ENCODE measurements around the gene DCTPP1.
"Not testable (repeated sequence)": the region's sequence is repeated elsewhere in the genome, so short reads cannot be mapped to it uniquely, and the experiment has no call there.

Gene DCTPP1

GRCh38 chr16:30429678-30430427 lies at the start of gene DCTPP1:
Gene DCTPP1 (minus strand): TSS chr16:30430030. CDS start chr16:30429980, 50 bp downstream.
- DNase-seq = peak; percentile 93 to 98 (median 96)

GRCh38 chr16:30478766-30479478 lies 49.1 kb upstream of the DCTPP1 start:
- DNase-seq = no peak

- DNase-seq = not testable (repeated sequence)
Measured at GRCh38 chr16:30477773-30478172, 47.9 kb upstream of the DCTPP1 start.

DNA sequence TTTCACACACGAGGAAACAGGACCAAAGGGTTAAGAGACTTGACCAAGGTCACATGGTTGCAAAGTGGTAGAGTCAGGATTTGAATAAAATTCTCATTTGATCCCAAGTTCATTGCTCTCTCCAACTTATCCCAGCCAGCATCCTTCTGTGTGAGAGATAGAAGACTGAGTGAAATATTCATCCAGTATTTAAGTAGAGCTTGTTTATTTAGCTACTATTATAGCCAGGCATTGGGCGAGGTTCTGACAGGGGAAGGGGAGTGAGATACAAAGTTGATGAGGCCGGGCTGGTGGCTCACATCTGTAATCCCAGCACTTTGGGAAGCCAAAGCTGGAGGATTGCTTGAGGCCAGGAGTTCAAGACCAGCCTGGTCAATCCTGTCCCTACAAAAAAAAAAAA lies 47.2 kb upstream of the DCTPP1 start:
- DNase-seq = no peak

- no peak for DNase-seq
Measured at GRCh38 chr16:30474684-30475083, 44.9 kb upstream of the DCTPP1 start.

DNA sequence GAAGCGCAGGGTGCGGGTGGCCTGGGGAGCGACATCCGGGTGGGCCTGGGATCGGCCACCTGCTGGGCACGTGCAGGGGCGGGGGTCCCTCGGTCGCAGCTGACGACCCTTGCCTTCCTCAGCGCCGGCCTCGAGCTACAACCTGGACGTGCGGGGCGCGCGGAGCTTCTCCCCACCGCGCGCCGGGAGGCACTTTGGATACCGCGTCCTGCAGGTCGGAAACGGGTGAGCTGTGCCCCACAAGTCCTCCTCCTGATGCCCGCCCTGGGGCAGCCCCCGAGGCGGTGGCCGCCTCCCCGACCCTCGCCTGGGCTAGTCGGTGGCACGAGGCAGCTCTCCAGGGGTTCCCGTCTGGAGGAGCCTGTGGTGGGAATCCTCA lies 44.2 kb upstream of the DCTPP1 start:
- no peak for DNase-seq

- DNase-seq = no peak
Measured at GRCh38 chr16:30473231-30474073, 43.6 kb upstream of the DCTPP1 start.

DNA sequence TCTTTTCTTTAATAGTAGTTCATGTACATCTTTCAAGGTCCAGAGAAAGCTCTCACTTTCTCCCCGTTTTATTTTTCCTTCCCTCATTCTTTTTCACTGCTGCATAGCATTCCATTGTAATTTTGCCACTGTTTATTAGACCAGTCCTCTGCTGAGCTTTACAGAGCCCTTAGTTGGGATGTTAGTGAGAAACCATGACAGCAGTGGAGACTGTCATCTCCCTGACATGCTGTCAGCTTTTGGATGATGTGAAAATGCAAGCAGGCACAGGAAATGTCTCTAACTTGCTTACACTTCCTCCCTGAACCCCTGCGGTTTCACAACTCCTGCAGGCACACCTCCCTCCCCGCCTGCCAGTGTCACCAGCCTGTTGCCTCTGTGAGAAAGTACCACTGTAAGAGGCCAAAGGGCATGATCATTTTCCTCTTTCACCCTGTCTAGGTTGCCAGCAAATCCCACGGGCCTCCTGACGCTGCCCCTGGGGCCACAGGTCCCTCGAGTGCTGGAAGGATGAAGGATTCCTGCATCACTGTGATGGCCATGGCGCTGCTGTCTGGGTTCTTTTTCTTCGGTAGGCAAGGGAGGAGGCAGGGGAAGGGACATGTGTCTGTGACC lies 42.6 kb upstream of the DCTPP1 start, which contains the start of gene ITGAL:
Gene ITGAL (plus strand): TSS at position 415 of the 615 bp plus-strand sequence. CDS start 96 bp downstream, at position 511.
- peak; percentile 53 to 85 (median 74) for DNase-seq

- DNase-seq = no peak
Measured at GRCh38 chr16:30470632-30470995, 40.8 kb upstream of the DCTPP1 start.

- no peak for DNase-seq
Measured at GRCh38 chr16:30470170-30470512, 40.3 kb upstream of the DCTPP1 start.

- no peak for DNase-seq
Measured at GRCh38 chr16:30464078-30464477, 34.2 kb upstream of the DCTPP1 start.

DNA sequence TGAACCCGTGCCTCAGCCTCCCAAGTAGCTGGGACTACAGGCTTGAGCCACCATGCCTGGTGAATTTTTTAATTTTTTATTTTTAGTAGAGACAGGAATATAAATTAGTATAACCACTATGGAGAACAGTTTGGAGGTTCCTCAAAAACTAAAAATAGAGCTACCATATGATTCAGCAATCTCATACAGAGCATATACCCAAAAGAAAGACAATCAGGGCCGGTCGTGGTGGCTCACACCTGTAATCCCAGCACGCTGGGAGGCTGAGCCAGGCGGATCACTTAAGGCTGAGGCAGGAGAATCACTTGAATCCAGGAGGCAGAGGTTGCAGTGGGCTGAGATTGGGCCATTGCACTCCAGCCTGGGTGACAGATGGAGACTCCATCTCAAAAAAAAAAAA lies 31.6 kb upstream of the DCTPP1 start:
- not testable (repeated sequence) for DNase-seq

- no peak for DNase-seq
Measured at GRCh38 chr16:30459456-30459855, 29.6 kb upstream of the DCTPP1 start.

GRCh38 chr16:30458561-30459394 lies 28.9 kb upstream of the DCTPP1 start:
- DNase-seq = peak in 5 of 6 experiments; percentile 31 to 60 (median 47)

DNA sequence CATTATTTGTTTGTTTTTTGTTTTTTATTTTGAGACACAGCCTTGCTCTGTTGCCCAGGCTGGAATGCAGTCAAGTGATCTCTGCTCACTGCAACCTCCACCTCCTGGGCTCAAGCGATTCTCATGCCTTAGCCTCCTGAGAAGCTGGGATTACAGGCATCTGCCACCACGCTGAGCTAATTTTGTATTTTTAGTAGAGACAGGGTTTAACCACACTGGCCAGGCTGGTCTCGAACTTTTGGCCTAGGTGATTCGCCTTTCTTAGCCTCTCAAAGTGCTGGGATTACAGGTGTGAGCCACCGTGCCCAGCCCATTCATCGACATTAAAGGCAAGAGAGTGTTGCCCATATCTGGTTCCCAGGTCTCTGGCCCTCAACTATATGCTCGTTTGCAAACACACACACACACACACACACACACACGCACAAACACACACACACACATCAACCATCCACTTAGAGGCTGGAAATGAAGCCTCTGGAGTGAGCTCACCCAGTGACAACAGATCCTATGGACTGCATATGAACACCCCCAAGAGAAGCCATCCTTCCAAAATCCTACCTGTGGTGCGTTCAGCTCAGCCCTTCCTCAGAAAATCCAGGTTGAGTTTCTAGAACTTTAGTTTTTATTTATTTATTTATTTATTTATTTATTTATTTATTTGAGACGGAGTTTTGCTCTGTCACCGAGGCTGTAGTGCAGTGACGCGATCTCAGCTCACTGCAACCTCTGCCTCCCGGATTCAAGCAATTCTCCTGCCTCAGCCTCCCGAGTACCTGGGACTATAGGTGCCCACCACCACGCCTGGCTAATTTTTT lies 28.1 kb upstream of the DCTPP1 start:
- DNase-seq = no peak

DNA sequence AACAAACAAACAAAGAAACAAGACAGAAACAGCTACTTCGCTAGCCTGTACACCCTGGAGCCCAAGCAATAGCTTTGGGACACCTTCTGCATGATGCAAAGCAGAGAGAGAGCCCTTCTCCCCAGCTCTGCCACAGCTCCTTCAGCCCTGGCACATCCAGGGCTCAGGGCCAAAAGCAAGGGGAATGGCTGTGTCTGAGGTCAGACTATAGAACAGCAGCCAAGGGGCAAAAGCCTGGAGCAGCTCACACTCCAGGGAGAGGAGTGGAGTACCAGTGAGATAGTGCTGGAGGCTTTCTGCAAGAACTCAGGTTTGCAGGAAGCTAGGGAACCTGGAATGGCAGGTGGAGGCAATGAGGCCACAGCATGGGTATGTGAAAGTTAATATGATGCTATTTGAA lies 27.4 kb upstream of the DCTPP1 start:
- no peak for DNase-seq

DNA sequence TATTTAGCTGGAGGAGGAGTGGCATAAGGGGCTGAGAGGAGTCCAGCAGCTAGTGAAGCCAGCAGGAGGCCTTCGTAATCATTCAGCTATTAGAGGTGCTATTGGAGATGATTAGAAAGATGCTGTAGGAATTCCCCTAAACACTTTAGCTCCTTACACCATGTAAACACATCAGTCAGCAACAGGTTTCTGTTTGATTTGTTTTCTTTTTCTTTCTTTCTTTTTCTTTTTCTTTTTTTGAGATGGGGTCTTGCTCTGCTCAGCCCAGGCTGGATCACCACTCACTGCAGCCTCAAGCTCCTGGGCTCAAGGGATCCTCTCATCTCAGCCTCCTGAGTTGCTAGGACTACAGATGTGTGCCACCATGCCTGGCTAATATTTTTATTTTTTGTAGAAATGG lies 26.5 kb upstream of the DCTPP1 start:
- no peak for DNase-seq

DNA sequence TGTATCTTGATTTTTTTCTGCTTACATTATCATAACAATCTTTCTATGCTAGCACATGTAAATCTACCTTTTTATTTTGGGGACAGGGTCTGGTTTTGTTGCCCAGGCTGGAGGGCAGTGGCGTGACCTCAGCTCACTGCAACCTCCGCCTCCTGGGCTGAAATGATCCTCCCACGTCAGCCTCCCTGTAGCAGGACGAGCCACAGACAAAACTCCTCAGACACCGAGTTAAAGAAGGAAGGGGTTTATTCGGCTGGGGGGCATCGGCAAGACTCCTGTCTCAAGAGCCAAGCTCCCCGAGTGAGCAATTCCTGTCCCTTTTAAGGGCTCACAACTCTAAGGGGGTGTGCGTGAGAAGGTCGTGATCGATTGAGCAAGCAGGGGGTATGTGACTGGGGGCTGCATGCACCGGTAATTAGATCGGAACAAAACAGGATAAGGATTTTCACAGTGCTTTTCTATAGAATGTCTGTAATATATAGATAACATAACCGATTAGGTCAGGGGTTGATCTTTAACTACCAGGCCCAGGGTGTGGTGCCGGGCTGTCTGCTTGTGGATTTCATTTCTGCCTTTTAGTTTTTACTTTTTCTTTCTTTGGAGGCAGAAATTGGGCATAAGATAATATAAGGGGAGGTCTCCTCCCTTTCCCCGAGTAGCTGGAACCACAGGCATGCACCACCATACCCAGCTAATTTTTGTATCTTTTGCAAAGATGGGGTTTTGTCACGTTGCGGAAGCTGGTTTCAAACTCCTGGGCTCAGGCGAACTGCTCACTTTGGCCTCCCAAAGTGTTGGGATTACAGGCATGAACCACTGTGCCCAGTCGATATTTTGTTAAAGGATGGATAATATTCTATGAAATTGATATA lies 23.1 kb upstream of the DCTPP1 start:
- DNase-seq = not testable (repeated sequence)

GRCh38 chr16:30449116-30449435 lies 19.2 kb upstream of the DCTPP1 start:
- no peak for DNase-seq

DNA sequence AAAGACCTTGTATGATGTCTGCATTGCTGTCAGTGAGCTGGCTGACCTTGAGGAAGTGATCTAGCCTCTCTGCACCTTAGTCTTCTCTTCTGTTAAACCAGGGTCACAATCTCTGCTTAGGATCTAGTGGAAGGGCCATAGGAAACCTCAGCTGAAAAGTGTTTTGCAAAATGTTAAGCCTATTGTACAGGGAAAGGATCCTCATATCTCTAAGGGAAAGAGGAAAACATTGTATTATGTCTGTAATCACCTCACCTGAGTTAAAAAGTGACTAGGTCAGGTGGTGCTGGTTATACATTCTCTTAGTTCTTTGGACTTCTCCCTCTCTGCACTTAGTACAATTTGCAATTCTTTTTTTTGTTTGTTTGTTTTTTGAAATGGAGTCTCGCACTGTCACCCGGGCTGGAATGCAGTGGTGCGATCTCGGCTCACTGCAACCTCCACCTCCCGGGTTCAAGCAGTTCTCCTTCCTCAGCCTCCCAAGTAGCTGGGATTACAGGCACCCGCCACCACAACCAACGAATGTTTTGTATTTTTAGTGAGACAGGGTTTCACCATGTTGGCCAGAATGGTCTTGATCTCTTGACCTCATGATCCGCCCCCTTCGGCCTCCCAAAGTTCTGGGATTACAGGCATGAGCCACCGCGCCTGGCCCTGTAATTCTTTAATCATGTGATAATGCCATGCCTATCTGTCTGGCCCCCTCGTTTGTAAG lies 17.8 kb upstream of the DCTPP1 start:
- no peak for DNase-seq
